G401 (cell line): Measurements from ENCODE around the gene USP34. TPM values are rescaled to one million over a fixed set of nuclear protein-coding genes. Genes with fewer than 3 reads are reported as not detected.

Experiments
- DNase-seq: peaks from one replicate; pipeline ENCODE4 v3.0.0-alpha.2; 2015; ENCODE audit warnings: low spot score
- in situ Hi-C: cut with HindIII; loops from 2 replicates; pipeline ENCODE4 v1.10.0; 2016; ENCODE audit warnings: low sequenced_read_pairs, mixed read lengths
- total RNA-seq: library from RNA; depleted of rRNA; stranded (reverse); fragments of >200 nt; shearing (Covaris generic); gene quantifications from 2 replicates; pipeline ENCODE4 v1.2.3, GENCODE V29; 2014

The USP34 gene
- total RNA-seq, 1 experiment from 2014 or later: 117 TPM

GRCh38 chr2:61353909-61354308 is 117.0 kb downstream of the USP34 start:
- in situ Hi-C loops: no loop called here
- DNase-seq: no peak

- in situ Hi-C loops: no loop called here
- no peak for DNase-seq
Measured at GRCh38 chr2:61350777-61351176, 120.1 kb downstream of the USP34 start.

- in situ Hi-C loops: no loop called here
- no peak for DNase-seq
Measured at GRCh38 chr2:61343141-61343540, 127.7 kb downstream of the USP34 start.

- no peak for DNase-seq
- in situ Hi-C loops: no loop called here
Measured at GRCh38 chr2:61340242-61340641, 130.6 kb downstream of the USP34 start.

- DNase-seq: no peak
- in situ Hi-C loops: no loop called here
Measured at GRCh38 chr2:61338447-61338846, 132.4 kb downstream of the USP34 start.

GRCh38 chr2:61335187-61335586 is 135.7 kb downstream of the USP34 start:
- DNase-seq: no peak
- in situ Hi-C loops: no loop called here

- no peak for DNase-seq
- in situ Hi-C loops: no loop called here
Measured at GRCh38 chr2:61334466-61334865, 136.4 kb downstream of the USP34 start.

- in situ Hi-C loops: no loop called here
- no peak for DNase-seq
Measured at GRCh38 chr2:61328707-61329251, 142.1 kb downstream of the USP34 start.

GRCh38 chr2:61327173-61327572 is 143.7 kb downstream of the USP34 start:
- DNase-seq: no peak
- in situ Hi-C loops: no loop called here

GRCh38 chr2:61326423-61326822 is 144.5 kb downstream of the USP34 start:
- in situ Hi-C loops: no loop called here
- DNase-seq: no peak

- in situ Hi-C loops: no loop called here
- no peak for DNase-seq
Measured at GRCh38 chr2:61320181-61320580, 150.7 kb downstream of the USP34 start.

GRCh38 chr2:61318553-61318952 is 152.3 kb downstream of the USP34 start:
- in situ Hi-C loops: no loop called here
- DNase-seq: no peak

GRCh38 chr2:61295981-61296380 is 174.9 kb downstream of the USP34 start:
- in situ Hi-C loops: no loop called here
- DNase-seq: no peak

GRCh38 chr2:61291851-61292575 is 178.9 kb downstream of the USP34 start:
- no peak for DNase-seq
- in situ Hi-C loops: no loop called here

GRCh38 chr2:61288070-61288841 is 182.6 kb downstream of the USP34 start:
- in situ Hi-C loops: no loop called here
- DNase-seq: no peak

- no peak for DNase-seq
Measured at GRCh38 chr2:61287254-61287653, 183.6 kb downstream of the USP34 start.

GRCh38 chr2:61283443-61284160 is 187.3 kb downstream of the USP34 start:
- in situ Hi-C loops: no loop called here
- no peak for DNase-seq

More at GRCh38 chr2:61287254-61287653, 183.6 kb downstream of the USP34 start:
- in situ Hi-C loops: no loop called here

- DNase-seq: no peak
- in situ Hi-C loops: no loop called here
Measured at GRCh38 chr2:61282104-61282590, 188.7 kb downstream of the USP34 start.

GRCh38 chr2:61281321-61281720 is 189.6 kb downstream of the USP34 start:
- in situ Hi-C loops: no loop called here
- DNase-seq: no peak

- no peak for DNase-seq
- in situ Hi-C loops: no loop called here
Measured at GRCh38 chr2:61277756-61278155, 193.1 kb downstream of the USP34 start.
